Left lung (tissue), 10 donors: Measurements from ENCODE around the gene ARMH3. TPM values are rescaled to one million over a fixed set of nuclear protein-coding genes. Genes with fewer than 3 reads are reported as not detected.
A peak's percentile ranks its signal among the peaks of the same experiment; 100 is the strongest.

Experiments used
- ATAC-seq: fragments of 200-7000 bp; cut with Tn5 transposase; one replicate; pipeline ENCODE4 v1.9.1; 2020; ENCODE audit warnings: moderate library complexity
- DNase-seq, 4 donors: peaks; one replicate each; pipeline ENCODE4 v3.0.0-alpha.2; 2013 to 2020
- H3K27ac ChIP-seq, 2 donors: fragments of 200-600 bp; sonication (generic) in 1 of 2; one replicate each; pipeline versions ENCODE4 v1.5.0 to v1.8.0; 2020 to 2021
- H3K27me3 ChIP-seq, 2 donors: fragments of 200-600 bp; sonication (generic) in 1 of 2; one replicate each; pipeline versions ENCODE4 v1.5.0 to v1.8.0; 2020 to 2021
- H3K36me3 ChIP-seq, 2 donors: fragments of 200-600 bp; sonication (generic) in 1 of 2; one replicate each; pipeline versions ENCODE4 v1.5.0 to v1.8.0; 2020 to 2021
- H3K4me1 ChIP-seq, 2 donors: fragments of 200-600 bp; one replicate each; pipeline ENCODE4 v1.8.0; 2021
- H3K4me3 ChIP-seq, 2 donors: fragments of 200-600 bp; sonication (generic) in 1 of 2; one replicate each; pipeline versions ENCODE4 v1.5.0 to v1.8.0; 2020 to 2021; ENCODE audit warnings: mild to moderate bottlenecking in 1 of 2
- H3K9me3 ChIP-seq, 2 donors: fragments of 200-600 bp; sonication (generic) in 1 of 2; one replicate each; pipeline versions ENCODE4 v1.5.0 to v1.8.0; 2020 to 2021
- intact Hi-C, 2 donors: fragments of 100-400 bp; cut with DNase I; formaldehyde crosslinking; loops; one replicate each; pipeline versions ENCODE4 v1.11.2 to v1.14.2; 2022
- polyA plus RNA-seq, 6 donors: library from polyadenylated mRNA; unstranded; fragments of 120-200 nt; gene quantifications; one replicate each; pipeline ENCODE4 v1.2.1, GENCODE V29; 2013; ENCODE audit not compliant: insufficient read length in 6 of 6
- total RNA-seq, 2 donors: library from RNA; stranded (reverse); fragmentation: NEBNext Ultra II Directional; extraction: Animal tissue kit (Norgen Biotek cat#: 25700); gene quantifications; one replicate each; pipeline ENCODE4 v1.2.1, GENCODE V29; 2021
- TF ChIP-seq, protein P1 (sequence below), 2 donors: fragments of 200-600 bp; sonication (generic) in 1 of 2; IDR thresholded peaks; one replicate each; pipeline versions ENCODE4 v1.5.0 to v1.8.0; 2021; ENCODE audit warnings: antibody characterized with exemption in 2 of 2
- donor health status: DM: no; HTN: yes; CAD: no.
- donor health status: DM: no; HTN: no; CAD: no.

The ARMH3 gene
- total and polyA plus RNA-seq, 8 donors, result 19.4 to 26.2 (median 23.4) TPM

DNA sequence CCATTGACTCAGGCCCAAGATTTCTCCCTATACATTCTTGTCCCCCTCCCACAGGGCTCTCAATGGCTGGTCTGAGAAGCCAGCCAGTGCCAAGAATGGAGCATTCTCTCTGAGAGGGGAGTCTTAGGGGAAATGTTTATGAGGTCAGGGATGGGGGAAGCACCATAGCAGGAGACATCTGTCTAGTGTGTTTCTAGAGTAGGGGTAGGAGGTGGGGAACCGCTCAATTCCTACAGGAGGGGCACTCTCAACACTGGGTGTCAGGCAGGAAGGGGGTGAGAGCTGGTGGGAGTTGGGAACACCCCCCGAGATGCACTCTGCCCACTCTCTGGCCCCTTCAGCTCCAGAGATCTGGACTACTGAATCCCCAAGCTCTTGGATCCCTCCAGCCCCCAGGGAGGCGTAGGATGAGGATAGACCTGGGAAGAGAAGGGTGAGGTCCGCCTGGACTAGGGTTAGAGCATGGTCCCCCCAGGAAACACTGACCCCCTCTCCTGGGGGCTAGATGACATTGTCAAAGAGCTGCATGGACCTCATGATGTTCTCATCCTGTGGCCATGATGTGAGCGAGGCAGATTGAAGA lies 229.0 kb downstream of the ARMH3 start:
- intact Hi-C loops, result no loop called here
- TF ChIP-seq, protein P1, sequence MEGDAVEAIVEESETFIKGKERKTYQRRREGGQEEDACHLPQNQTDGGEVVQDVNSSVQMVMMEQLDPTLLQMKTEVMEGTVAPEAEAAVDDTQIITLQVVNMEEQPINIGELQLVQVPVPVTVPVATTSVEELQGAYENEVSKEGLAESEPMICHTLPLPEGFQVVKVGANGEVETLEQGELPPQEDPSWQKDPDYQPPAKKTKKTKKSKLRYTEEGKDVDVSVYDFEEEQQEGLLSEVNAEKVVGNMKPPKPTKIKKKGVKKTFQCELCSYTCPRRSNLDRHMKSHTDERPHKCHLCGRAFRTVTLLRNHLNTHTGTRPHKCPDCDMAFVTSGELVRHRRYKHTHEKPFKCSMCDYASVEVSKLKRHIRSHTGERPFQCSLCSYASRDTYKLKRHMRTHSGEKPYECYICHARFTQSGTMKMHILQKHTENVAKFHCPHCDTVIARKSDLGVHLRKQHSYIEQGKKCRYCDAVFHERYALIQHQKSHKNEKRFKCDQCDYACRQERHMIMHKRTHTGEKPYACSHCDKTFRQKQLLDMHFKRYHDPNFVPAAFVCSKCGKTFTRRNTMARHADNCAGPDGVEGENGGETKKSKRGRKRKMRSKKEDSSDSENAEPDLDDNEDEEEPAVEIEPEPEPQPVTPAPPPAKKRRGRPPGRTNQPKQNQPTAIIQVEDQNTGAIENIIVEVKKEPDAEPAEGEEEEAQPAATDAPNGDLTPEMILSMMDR (IDR thresholded peaks at IDR 0.05), result no peak

DNA sequence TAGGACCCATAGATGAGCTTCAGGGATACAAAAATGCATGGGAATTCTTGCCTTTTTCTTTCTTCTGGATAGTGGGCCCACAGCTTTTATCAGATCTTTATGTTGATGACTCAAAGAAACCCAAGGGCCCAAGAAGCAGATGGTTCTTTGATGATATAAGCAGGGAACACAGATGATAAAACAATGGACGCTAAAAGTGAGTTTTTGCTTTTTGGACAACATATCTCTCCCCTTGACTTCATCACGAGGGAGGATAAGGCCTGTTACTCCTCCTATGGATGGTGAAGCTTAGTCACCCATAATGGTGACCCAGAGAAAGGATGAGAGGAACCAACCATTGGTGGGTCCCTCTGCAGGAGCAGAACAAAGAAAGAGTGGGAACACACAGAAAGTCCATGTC lies 231.2 kb downstream of the ARMH3 start:
- no peak overlapping the region for H3K4me3 ChIP-seq
- no peaks in the 10 kb centered on the region for H3K9me3 ChIP-seq
- no peak for DNase-seq
- no peaks in the 10 kb centered on the region for H3K27me3 ChIP-seq
- TF ChIP-seq, protein P1 (IDR thresholded peaks at IDR 0.05), result no peak
- intact Hi-C loops, result no loop called here
- peaks cover 0 to 9% of the 10 kb centered on the region in 2 donors for H3K36me3 ChIP-seq
- H3K4me1 ChIP-seq, result peaks cover 0 to 12% of the 10 kb centered on the region in 2 donors
- H3K27ac ChIP-seq, result no peak overlapping the region
- ATAC-seq, result no peak

More for the DNA sequence above, 229.0 kb downstream of the ARMH3 start:
- no peak overlapping the region for H3K4me3 ChIP-seq
- no peaks in the 10 kb centered on the region for H3K27me3 ChIP-seq
- peaks cover 9 to 26% of the 10 kb centered on the region in 2 donors for H3K4me1 ChIP-seq
- no peaks in the 10 kb centered on the region for H3K9me3 ChIP-seq
- ATAC-seq (no peak), DNase-seq (no peak)
- H3K27ac ChIP-seq, result no peak overlapping the region
- H3K36me3 ChIP-seq, result peaks cover 0 to 9% of the 10 kb centered on the region in 2 donors

DNA sequence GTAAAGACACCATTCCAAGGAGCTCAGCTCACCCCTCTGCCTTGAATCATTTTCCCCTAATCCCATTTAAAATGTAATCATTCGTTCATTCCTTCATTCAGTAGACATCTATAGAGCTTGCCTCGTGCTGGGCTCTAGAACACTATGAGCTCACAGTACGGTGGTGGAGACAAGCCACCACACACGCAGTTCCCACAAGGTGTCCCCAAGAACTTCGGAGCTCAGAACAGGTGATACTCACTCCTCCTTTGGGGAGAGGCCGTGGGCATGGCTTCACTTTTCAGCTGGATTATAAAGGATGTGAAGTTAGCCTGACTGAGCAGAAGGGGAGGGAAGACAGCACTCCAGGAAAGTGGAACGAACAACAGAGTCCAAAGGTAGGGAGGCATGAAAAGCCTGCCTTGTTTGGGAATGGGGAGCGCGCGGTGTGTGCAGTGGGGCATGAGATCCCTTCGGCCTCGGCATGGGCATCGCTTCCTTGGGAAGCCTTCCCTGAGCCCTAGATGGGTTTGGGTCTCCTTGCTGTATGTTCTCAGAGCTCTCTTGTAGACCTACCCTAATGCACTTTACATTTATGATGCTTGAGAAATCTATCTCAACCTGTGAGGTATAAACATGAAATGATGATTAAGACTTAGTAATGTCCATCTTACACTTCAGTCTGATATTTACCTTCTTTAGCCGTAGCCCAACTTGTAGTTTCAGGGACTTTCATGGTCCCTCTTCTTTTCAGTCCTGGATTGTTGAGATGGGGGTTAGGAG lies 236.9 kb downstream of the ARMH3 start:
- intact Hi-C loops, result no loop called here
- H3K27me3 ChIP-seq, result no peaks in the 10 kb centered on the region
- ATAC-seq (peak; percentile 6), DNase-seq (no peak)
- TF ChIP-seq, protein P1 (IDR thresholded peaks at IDR 0.05), result no peak
- peaks cover 24 to 39% of the 10 kb centered on the region in 2 donors for H3K4me1 ChIP-seq
- H3K27ac ChIP-seq, result peak overlapping the region; percentile 94
- no peaks in the 10 kb centered on the region for H3K36me3 ChIP-seq
- no peaks in the 10 kb centered on the region for H3K9me3 ChIP-seq
- peak overlapping the region; percentile 97 to 100 for H3K4me3 ChIP-seq

DNA sequence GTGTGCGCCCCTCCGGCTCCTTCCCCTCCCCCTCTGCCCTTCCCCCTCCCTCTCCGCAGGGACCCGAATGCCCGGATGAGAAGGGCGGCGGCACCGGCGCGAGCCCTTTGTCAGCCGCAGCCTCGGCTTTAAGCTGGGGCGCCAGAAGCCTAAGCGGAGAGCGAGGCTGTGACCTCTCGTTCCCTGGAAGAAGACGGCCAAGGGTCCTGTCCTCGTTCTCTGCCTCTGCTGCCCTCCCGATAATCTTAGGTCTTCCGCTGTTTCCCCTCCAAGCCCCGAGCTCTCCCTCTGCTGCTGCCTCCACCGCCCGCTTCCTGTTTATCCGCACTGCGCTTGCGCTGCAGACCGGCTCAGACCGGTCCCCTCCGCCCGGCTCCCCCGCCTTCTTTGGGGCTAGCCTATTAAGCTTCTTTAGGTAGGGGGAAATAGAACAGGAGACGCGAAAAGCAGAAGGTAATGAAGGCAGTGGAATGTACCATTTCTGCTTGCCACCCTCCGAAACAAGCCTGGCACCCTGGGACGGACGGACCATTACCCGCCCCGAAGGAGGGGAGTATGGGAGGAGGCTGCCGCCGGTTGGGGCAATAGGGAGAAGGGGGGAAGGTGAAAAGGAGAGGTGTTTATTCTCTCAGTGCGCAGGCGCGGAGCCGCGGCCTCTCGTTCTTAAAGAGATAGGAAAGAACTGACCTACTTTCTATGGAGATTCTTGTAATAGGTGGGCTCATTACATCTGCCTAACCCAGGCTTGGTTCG lies 237.7 kb downstream of the ARMH3 start, which contains the start of gene OGA:
OGA (minus strand) TSS at position 326 of the 753 bp plus-strand sequence. CDS start 422 bp downstream, outside the sequence.
- intact Hi-C loops, result no loop called here
- no peaks in the 10 kb centered on the region for H3K36me3 ChIP-seq
- ATAC-seq (peak; percentile 92), DNase-seq (peak; percentile 98 to 99 (median 99))
- H3K27me3 ChIP-seq, result no peaks in the 10 kb centered on the region
- TF ChIP-seq, protein P1 (IDR thresholded peaks at IDR 0.05), result no peak
- peaks cover 27 to 46% of the 10 kb centered on the region in 2 donors for H3K4me1 ChIP-seq
- H3K4me3 ChIP-seq, result peak within 1 kb of the TSS; percentile 97 to 100
- H3K27ac ChIP-seq, result peak within 1 kb of the TSS; percentile 94
- H3K9me3 ChIP-seq, result no peaks in the 10 kb centered on the region
